Stimulated activated CD4-positive, alpha-beta T cell treated with anti-CD3 and anti-CD28 coated beads, Interleukin-12 subunit alpha, Interleukin-12 subunit beta, amount 100 ng/mL, for 48 hours (primary cell): ENCODE data around the gene PDHX.
"Not testable (repeated sequence)": the region's sequence is repeated elsewhere in the genome, so short reads cannot be mapped to it uniquely, and the experiment has no call there.

ENCODE experiments used
- DNase-seq, 3 donors: peaks; one replicate each; pipeline ENCODE4 v3.0.0-alpha.2; 2020; ENCODE audit warnings: low read depth in 2 of 3, low spot score in 1 of 3

The PDHX gene

DNA sequence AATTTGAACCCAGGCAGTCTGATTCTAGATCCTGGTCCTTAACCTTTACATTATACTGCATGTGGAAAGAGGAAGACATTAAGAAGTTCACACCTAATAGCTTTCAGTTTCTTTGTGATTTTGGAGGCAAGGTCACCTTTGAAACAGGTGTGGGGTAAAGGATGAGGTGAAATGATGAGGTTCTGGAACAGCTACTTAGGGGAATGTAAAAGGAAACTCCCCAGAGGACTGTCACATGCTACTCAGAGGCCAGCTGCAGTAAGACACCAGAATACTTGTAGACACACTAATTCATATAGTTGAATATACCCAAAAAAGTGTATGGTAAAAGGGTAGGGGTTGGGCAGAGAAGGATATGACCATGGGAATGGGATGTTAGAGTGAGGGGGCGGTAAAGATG is 5.6 kb upstream of the PDHX start:
- DNase-seq: no peak

DNA sequence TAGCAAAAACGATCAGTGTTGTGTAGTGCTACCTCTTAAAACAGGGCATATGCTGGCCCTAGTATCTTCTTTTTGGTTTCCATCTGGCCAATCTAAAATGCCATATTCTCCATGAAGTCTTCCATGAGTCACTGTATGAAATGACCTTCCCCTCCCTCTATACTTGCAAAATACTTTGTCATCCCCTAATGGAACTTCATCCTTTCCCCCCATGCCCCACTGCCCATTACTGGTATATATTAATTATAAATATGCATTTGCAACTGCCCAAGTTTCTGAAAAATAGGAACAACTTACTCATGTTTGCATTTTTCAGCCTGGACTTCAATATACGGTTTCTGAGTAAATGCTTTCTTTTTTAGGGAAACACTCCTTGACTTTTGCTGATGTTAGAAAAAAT is 4.7 kb upstream of the PDHX start:
- no peak for DNase-seq

DNA sequence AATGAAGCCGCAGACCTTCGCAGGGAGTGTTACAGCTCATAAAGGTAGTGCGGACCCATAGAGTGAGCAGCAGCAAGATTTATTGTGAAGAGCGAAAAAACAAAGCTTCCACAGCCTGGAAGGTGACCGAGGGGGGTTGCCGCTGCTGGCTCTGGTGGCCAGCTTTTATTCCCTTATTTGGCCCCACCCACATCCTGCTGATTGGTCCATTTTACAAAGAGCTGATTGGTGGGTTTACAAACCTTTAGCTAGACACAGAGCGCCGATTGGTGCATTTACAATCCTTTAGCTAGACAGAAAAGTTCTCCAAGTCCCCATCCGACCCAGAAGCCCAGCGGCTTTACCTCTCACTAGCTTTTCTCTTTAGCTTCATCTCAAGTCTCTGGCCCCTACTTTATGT is 2.9 kb upstream of the PDHX start:
- not testable (repeated sequence) for DNase-seq

DNA sequence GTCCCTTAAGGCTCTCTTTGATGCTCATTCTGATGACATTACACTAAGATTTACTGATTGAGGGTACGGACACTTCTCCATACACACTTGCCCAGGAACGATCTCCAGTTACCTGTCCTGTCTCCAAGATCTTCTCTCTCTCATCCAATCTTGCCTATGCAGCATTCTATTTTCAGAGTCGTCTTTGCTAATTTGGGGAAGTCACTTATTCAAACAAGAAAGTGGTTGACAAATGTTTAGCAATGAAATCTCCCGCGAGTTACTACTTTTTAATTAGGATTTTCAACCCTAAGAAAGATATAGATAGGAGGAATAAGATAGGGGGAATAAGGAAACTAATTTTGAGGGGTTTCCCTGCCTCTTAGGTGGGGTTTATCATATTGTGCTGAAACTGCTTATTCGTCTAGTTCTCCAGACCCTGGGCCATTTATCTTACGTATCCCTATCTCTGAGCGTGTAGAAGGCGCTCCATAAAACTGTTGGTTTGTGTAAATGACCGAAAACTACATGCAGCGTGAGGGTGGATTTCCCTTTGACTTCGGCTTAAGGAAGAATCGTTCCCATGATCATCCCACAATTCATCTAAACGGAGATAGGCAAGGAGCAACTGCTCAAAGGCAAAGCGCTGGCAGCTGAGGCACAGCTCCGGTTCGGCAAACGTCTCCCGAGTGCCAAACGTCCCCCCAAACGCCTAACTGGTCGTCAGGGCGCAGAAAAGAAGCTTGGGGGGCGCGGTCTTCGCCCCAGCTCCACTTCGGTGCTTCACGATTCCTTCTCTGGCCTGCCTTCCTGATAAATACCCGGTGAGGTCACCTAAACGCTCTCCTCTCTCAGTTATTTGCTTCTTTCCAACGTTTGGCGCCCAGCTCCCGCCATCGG is 1.0 kb upstream of the PDHX start:
- DNase-seq: no peak

DNA sequence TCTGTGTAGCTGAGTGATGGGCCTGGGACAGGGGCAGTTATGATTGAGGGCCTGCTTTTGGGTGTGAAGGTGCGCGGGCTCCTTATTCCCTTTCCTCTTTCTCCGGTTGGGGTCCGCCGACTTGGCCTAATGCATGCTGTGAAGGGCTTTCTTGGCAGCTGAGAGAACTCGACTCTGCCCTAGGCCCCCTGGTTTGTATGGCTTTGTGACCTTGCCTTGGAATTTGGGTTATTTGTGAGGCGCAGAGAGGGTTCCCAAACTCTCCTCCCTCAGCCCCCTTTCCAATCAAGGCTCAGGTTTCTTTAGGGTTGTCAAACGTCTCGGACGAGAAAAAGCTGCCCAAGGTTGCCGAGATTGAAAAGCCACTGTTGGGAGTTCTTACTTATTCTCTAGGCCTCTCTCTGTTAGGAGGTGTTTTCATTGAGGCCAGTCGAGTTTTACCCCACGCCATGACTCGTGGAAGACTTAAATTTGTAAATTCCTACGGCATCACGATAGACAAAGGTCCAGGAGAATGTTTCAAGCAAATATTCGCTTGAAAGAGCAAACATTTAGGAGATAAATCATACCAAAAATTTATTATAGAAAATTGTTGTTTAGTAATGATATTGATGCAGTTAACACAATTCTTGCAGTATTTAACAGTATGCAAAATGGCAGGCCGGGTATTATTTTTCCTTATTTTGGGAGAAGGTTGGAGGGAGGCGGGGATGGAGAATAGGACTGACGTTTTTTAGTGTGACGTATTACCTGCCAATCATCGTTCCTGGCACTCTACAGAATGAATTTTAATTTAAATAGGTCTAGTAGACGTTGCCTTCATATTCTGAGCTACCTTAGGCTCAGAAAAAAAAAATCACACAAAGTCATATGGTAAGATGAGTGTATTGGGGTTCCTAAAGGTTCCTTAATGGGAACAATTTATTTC is 689 bp downstream of the PDHX start:
- no peak for DNase-seq

DNA sequence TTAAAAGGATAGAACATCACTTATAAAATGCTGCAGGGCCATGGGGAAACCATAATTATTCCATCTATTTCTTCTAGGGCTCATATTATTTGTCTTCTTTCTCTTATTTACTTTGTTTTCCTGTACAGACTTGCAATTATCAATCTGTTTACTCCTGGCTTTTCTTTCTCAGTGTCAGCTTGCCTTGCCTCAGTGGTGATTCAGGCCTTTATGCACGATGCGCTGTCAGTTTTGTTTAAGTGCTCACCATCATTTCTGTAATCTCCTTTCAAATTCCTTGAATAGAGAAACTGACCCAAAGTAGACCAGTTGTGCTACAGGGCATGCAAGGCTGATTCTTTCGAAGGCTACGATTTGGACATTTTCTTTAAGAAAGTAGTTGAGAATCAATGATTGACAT is 4.7 kb downstream of the PDHX start:
- DNase-seq: no peak

DNA sequence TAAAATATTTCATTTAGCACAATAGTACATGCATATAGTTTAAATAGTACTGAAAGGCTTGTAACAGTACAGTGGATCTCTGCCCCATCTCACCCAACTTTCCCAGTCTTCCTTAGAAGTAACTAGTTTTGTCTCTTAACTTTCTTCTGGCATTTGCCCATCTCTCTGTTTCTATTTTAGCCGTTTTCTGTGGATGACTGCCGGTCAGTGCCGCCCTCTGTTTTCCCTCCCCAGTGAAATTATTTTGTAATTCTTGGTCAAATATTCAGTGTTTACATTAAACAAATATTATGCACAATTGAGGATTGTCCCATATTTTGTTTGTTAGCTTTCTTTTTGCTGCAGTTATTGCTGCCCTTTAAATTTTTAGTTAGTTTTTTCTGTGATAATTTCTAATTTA is 8.3 kb downstream of the PDHX start:
- no peak for DNase-seq

DNA sequence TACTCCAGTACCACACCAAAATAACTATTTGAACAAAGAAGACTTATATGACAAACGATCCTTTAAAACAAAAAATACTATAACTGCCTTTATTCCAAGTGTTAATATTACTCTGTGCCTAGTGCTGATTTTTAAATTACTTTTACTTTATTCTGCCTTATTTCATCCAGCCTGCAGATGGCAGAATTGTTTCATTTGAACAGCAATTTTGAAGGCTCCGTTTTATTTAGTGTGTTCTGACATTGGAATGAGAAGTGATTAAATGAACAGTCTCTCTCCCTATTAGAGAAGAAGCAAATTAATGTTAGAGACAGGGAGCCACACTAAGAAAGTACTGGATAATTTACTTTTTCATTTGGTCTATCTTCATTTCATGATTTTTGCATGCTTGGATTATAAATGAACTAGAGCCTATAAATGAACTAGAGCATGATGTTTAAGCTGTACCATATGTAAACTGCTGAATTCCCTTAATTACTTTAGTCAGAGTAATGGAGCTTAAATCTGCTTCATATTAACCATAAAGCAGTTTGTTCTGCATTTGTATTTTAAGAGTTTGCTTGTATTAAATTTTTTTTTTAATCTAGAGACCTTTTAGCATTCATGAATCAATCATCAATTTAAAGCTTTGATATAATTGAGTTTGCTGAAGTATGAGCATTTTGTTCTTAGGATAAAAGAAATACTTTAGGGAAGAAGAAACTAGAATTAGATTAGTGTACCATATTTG is 9.8 kb downstream of the PDHX start:
- peak in 1 of 3 donors; percentile 46 for DNase-seq

DNA sequence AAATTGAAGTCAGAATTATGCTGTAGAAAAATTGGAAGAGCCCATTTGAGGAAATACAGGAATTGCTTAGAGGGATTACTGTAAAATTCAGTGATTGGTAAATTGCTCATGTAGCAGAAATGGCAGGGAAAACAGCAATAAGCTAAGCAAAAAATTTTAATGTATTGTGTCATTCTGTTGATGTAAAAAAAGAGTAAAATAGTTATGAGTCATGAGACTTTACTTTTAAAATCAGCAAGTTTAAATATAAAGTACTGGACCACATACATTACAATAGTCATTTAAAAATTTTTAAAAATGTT is 10.4 kb downstream of the PDHX start:
- no peak for DNase-seq

DNA sequence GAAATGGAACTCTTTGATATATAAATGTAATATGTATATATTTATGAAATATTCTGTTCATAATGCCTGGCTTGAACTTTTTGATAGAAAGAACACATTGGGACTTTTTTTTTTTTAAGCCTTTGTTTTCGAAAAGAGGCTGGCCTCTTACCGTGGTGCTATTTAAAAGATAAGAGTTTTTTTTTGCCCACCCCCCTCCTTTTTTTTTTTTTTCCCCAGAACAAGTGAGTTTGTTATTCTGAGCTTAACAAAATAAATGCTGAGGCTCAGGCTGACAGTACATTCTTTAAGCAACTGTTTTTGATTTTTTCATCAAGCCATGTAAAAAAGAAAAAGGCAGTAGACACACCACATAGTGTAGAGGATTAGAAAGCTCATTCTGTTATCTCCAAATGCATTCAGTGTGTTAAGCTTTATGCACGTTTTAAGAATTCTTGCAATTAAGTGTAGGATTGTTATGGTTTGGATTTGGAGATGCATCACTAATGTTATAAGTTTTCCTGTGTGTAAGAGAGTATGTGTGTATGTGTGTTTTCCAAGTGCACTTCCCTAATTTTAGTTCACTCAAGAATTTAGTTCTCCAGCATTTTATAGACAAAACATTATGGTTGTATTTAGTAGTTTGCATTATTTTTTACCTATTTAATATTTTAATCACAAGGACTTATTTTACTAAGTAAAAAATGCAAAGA is 12.0 kb downstream of the PDHX start:
- no peak for DNase-seq

DNA sequence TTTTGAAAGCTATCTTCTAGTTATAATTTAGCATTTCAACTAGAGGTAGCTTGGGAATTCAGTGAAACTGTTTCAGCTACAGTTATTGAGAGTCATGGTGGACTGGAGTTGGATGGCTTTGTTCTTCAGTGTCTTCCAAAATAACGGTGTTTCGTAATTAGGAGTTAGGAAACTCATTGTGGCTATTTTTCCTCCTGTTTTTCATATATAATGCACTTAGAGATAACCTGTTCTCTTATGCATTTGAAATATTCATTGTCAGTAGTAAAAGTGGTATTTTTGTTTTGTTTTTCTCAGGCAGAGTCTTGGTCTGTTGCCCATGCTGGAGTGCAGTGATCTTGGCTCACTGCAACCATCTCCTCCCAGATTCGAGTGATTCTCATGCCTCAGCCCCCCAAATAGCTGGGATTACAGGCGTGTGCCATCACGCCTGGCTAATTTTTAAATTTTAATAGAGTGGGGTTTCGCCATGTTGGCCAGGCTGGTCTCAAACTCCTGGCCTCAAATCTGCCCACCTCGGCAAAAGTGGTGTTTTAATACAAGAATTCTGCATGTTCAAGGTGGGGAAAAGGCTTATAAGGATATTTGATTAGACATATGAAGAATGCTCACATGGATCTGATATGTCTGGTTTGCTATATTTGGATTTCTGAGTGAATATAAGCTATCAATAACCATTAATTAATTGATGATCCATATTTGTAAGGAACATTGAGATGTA is 12.7 kb downstream of the PDHX start:
- DNase-seq: no peak

DNA sequence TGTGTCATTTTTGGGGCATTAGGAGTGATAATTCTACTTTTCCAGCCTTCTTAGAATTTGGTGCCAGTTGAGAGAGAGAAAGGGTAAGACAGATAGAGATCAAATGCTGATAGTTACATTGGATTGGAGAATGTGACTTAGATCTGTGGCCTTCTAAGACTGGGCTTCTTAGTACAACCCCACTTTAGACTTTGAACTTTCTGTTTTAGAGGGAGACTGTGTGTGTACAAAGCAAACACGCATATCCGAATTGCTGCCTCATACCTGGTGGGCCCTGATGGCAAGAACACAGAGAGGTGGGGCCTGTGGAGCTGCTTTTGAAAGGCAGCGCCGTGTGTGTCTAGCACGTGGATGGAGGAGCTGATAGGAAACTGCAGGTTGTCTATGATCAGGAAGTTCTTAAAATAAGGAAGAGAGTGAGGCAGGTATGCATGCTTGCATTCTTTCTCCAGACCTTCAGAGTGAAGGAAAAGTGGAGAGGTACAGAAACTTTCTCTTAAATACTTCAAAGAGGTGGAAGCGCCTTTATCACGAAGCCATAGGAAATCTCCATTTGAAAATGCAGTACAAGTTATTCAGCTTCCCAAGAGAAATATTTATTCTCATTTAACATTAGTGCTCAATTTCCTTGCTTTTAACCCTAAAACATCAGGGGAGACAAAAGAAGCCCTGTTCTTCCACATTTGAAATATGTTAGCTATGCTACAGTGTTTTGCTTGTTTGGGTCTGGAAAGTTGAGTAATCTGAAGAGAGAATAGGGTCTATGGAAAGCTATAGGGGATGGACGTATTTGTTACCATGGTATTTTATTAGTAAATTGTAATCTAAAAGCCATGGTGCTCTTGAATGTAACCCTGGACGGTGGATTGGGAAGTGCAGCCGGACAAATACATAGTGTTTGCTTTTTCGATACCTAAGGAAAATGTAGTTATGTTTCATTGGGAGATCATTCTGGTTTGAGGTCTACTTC is 13.7 kb downstream of the PDHX start:
- DNase-seq: no peak

DNA sequence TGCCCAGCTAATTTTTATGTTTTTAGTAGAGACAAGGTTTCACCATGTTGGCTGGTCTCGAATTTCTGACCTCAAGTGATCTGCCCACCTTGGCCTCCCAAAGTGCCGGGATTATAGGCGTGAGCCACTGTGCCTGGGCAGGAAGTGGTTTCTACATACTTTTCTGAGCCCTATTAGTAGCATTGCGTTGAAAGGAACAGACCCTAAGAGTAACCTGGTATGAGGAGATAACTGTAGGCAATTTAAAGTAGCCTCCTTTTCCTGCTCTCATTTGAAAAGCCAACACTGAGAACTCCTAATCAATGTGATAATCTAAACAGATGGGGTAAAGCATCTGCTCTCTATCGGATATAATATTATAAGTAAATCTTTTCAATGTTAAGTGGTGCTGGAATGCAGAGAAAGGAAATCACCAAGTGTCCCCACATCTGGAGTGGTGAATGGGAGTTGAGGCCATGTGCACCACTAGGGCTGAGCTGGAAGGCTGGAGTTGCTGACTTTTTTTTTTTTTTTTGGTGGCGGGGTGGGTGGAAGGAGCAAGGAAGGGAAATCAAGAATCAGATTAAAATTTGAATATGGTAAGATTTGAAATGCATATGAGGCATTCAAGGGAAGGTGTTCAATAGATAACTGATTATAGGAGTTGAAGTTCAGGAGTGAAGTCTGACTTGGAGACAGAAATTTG is 20.7 kb downstream of the PDHX start:
- DNase-seq: no peak

DNA sequence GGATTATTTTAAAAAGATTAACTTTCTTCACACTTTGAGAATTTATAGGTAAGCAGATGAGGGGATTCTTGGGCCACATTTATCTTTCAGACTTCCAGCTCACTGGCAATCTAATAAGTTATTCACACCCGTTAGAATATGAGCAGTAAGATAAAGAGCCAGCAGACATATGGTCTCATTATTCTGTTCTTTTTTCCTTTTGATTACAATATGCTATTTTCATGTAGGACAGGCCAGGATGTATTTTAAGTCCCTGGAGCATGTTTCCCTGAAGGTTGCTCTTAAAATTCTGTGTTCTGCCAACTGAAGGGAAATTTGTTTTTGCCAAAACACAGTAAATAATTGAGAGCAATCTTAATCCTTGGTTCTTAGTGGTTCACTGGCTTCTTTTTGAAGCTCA is 22.2 kb downstream of the PDHX start:
- DNase-seq: no peak

DNA sequence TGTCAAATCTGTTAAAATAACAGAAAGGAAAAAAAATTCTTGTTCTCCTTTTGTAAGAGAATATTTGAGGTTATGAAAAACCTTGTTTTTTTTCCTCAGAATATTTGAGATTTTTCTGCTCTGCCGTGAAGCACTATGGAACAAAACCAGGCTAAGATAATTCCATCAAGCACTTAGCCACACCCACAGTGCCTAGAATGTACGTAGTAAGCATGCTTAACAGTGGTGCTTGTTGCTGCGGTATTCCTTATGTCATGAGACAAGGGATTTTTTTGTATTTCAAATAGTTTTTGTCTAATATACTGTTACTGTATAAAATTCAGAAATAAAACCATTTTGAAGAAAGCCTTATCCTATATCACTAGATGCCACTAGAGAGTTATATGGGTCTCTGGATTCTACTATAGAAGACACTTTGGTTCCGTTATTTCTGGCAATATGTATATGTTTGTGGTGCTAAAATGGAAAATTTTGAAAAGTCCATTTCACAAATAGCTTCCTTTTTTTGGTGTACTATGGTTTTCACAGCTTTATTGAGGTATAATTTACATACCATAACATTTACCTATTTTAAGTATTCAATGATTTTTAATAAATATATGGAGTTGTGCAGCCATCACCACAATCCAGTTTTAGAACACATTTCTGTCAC is 23.7 kb downstream of the PDHX start:
- no peak for DNase-seq

DNA sequence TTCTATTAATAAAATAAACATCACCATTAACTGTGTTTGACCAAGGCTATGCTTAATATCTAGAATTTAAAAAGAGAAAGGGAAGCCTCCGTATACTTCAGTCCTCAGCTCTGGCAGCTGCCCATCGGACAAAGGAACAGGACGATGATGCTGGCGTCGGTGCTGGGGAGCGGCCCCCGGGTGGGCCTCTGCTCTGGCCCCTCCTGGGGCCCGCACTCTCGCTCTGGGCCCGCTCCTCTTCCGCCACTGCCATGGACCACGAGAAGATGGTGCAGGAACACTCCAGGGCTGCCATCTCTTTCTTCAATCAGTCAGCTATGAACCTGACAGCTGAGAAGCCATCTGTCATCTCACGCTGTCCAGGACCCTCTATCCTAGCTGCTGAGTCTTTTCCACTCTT is 25.3 kb downstream of the PDHX start:
- DNase-seq: no peak

DNA sequence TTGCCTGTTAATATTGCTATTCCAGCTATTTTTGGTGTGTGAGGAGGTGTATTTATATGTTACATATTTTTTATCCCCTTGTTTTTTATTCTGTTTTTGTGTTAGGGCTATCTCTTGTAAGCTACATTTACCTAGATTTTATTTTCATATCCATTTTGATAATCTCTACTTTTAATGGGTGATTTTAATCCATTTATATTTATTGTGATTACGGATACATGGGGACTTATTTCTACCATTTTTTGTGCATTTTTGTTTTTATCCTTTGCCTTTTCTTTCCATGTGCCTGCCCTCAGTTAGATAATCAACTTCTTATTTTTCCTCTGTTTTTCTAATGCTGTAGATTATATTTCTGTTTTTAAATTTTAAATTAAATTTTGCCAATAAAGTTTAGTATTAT is 28.3 kb downstream of the PDHX start:
- DNase-seq: no peak

DNA sequence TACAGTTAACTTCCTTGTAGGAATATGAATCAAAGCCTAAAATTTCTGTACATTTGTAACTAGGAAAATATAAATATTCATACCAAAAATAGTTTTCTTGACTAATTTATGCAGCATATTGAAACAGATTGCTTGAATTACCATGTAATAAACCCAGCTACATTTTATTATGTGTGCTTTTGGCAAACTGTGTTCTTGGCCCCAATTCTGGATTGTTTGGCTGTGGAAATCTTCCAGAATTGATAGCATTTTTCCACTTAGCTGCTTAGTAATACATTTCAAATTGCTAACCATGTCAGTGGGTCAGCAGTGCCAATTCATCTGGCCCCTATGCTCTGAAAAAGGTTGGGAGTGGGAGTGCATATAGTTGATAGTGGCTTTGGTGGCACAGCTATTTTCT is 32.3 kb downstream of the PDHX start:
- DNase-seq: no peak
